EH (cell line): ENCODE results near the gene LIN7B.
"Not testable (repeated sequence)": the region's sequence is repeated elsewhere in the genome, so short reads cannot be mapped to it uniquely, and the experiment has no call there.

ENCODE experiments used
- DNase-seq: peaks from one replicate; pipeline ENCODE4 v3.0.0-alpha.2; 2015; ENCODE audit warnings: low read depth

The LIN7B gene

DNA sequence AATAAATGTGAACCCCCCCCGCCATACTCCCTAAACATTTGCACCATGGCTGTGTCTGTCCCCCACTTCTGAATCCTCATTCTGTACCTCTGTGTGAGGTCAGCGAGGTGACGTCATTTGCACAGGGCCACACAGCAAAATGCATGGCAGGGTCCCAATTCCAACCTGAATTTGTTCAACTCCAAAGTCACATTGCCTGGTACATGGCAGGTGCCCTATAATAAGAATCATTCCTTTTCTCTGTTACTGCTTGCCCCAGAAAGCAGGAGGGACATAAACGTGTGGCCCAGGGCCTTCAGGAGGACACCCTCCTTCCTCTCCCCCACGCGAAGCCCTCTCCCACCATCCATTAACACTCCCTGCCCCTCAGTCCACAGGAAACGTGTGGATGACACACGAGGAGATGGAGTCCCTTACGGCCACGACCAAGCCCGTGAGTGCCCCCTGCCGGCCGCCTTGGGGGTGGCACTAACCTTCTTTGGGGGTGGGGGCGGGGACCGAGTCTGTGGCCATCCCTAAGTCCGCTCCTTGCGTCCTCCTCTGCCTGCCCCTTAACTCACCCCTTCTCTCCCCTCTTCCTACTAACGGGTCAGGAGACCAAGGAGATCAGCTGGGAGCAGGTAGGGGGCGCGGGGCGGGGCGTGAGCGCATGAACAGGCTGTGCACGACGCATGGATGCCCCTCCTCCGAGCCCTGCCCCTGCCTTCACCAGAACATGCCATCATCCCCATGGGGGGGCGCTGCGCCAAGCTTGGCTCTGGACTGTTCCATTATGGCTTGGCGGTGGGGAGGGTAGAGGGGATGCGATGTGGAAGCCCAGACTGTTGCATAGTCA is 31.6 kb downstream of the LIN7B start:
- peak; percentile 72 for DNase-seq

DNA sequence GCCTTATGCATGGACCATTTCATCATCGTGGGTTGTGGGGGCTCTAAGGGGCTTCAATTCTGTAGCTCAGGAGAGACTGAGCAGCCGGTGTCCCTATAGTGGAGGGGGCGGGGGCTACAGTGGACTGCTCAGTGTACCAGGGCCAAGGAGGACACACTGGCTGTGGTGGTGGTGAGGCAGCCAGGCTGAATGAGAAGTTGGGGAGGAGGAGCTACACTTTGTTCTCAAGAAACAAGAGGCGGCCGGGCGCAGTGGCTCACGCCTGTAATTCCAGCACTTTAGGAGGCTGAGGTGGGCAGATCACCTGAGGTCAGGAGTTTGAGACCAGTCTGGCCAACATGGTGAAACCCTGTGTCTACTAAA is 32.2 kb downstream of the LIN7B start:
- not testable (repeated sequence) for DNase-seq

GRCh38 chr19:49148044-49148682 is 34.0 kb downstream of the LIN7B start:
- no peak for DNase-seq

- DNase-seq, result peak; percentile 96
These were observed 34.8 kb downstream of the LIN7B start for GRCh38 chr19:49148784-49149651.

DNA sequence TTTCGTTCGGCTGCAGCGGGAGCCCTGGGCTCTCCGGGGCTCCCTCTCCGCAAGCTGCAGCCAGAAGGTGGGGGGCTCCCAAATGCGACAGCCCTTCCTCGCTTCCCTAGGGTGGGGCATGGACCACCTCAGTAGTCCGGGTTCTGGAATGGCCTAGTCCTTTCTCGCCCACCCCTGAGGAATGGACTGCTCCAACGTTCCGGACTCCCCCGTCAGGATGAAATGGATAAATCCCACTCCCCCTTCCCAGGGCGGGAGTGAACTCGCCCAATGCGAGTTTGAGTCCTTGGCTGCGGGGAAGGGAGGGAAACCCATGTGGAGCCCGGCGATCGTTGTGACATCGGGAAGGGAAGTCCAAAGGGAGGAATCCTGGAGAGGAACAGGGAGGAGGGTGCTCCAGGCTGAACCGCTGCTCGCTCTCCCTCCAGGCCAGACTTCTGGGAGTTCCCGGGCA is 35.5 kb downstream of the LIN7B start:
- peak; percentile 79 for DNase-seq

GRCh38 chr19:49150106-49150943 is 36.2 kb downstream of the LIN7B start:
- peak; percentile 83 for DNase-seq

- no peak for DNase-seq
These were observed 36.7 kb downstream of the LIN7B start for GRCh38 chr19:49150944-49151243.

DNA sequence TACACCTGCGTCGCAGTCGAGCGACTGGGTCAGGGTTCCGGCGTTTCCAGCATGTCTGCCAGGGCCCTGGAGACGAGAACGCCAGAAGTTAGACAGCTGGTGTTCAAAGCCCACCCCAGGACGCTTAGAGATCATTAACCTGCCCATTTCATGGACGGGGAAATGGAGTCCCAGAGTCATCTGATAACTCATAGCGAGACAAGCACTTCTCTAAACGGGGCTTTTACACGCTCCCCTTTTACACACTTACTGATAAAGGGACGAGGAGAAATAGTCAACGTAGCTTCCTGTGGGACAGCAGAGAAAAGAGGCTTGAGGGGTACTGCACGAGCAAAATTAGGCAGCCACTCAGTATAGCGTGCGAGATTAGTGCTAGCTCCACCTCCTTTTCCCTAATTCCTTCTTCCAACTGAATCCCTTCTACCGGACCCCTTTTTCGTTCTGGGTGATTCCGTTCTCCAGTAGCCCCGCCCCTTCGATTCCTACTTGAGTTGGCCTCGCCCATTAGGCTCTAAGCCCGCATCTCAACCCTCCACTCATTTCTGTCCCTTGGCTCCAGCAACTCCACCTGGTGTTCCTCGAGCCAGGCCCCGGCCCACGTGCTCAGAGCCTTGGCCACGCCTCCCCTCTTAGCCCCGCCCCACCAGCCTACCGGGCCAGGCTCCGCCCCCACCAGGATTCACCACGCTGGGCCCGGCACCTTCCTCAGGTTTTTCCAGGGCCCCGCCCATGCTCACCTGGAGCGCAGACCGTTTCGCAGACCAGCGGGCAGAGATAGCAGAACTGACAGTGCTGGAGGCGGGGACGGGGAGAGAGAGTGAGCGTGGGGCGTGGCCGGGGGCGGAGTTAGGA is 37.3 kb downstream of the LIN7B start:
- DNase-seq, result peak; percentile 33

DNA sequence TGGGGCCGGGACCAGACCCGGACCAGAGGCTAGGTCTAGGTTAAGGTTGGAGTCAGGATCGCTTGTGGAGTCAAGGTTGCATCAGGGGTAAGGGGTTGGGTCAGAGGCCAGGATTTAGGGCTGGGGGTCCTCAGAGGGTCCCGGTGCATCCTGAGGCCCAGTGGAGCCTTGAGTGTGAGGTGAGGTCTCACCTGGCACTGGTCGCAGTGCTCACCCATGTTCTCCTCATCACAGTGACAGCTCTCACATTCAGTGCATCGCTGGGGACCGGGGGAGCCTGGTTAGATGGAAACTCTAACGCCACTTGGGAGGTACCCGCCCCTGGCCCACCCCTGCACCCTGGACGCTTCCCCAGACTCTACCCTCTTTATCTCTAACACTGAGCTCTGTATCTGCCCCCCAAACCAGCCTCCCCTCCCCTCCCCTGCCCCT is 38.0 kb downstream of the LIN7B start:
- no peak for DNase-seq

GRCh38 chr19:49153167-49153809 is 39.1 kb downstream of the LIN7B start:
- no peak for DNase-seq

GRCh38 chr19:49154279-49154678 is 40.1 kb downstream of the LIN7B start:
- DNase-seq, result no peak

DNA sequence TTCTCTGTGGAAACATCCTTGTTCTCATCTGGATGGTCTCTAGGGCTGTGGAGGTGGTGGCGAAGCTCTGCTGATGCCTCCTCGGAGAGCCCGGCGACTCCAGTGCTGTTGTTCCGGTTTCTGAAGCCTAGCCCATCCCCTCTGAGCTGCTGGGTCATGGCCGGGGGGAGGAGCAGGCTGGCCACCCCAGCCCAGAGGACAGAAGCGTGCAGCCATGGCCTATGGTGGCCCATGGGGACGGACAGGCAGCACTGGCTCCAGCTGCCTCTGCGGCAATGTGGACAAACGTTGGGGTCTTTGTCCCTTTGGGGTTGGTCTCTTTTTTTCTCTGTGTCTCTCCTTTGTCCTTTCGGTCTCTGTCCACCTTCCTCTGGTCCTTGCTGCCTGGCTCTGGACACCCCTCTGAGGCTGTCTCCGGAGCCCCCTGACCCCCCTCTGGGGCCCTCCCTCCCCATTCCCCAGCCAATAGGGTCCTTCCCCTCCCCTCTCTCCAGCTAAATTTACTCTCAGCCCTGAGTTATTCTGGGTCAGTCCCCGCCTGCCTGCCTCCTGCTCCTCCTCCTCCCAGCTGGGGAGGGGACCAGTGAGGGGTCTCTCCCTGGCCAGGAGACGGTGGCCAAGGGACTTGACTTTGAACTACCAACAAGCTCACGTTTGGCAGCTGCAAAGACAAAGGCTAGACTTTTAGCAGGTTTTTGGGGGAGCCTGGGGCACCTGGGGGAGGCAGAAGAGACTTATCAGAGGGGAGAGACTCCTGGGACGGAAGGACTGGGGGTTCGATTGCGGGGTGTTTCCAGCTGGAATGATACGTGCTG is 41.0 kb downstream of the LIN7B start, which contains the start of gene HRC:
Gene HRC, minus strand, starts transcription at position 392 of the 815 bp plus-strand sequence. Its CDS starts 159 bp downstream, at position 233.
- no peak for DNase-seq

DNA sequence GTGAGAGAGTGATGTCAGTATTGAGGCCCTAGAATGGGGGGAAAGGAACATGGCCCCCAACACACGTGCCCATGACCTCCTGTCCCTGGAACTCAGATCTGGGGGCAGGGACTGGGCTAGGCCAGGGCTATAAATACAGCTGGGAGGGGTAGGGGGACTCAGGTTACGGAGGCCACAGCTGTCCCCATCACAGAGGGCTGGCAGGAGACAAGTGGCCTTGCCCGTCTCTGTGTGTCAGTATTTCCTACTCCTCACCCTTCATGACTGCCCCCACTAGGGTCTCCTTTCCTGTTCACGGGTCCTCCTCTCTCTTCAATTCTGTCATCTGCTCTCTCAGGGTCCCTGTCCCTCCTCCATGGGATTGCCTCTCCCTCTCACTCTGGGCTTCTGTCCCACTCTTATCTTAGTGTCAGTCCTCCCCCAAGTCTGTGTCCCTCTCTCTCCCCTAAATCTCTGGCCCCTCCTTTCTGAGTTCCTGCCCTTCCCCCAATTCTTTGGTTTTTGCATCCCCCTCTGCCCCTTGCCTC is 41.7 kb downstream of the LIN7B start:
- no peak for DNase-seq

GRCh38 chr19:49157445-49158224 is 43.5 kb downstream of the LIN7B start, which contains the start of gene TRPM4:
Gene TRPM4 (plus strand): TSS chr19:49157792. CDS start chr19:49157867, 75 bp downstream.
- DNase-seq, result peak; percentile 83

- no peak for DNase-seq
These were observed 46.5 kb downstream of the LIN7B start for GRCh38 chr19:49160450-49161189.

GRCh38 chr19:49161987-49162386 is 47.8 kb downstream of the LIN7B start:
- no peak for DNase-seq

DNA sequence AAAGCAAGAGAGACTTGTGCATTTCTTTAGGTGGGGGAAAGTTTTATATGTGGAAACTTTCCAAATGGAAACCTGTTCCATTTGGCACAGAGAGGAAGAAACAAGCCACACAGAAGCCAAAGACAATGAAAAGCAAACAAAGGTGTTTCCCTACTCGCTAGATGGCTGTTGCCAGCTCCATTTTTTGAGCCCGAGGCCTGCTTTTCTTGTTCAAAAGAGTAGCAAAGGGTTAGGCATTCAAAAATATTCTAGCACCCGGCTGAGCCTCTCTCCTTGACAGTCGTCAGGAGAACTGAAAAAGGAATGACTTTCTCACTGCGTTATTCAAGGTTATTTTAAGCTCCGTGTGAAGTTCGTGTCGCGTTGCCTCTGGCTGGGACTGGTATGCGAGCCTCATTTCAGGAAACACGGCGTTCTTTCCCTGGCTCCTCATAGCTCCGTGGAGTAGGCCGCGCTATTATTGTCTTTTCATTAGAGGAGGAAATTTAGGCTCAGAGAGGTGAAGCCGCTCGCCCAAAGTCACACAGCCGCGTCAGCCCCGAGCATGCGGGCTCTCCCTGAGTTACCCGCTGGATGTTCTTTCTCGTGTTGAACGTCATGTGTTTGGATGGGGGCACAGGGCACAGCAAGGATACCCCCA is 51.1 kb downstream of the LIN7B start:
- DNase-seq, result no peak
